Liver (tissue), 9 donors: ENCODE measurements around the gene NLGN3. TPM values are rescaled to one million over a fixed set of nuclear protein-coding genes. Genes with fewer than 3 reads are reported as not detected.

Experiments
- DNase-seq: peaks from one replicate; pipeline ENCODE4 v3.0.0-alpha.2; 2017; ENCODE audit warnings: low spot score
- H3K27ac ChIP-seq, 2 donors: one replicate each; pipeline ENCODE4 v1.7.0; 2013; ENCODE audit warnings: inconsistent platforms in 2 of 2, low read length in 2 of 2, control low read depth in 1 of 2, low read depth in 1 of 2, mild to moderate bottlenecking in 1 of 2
- H3K27me3 ChIP-seq, 4 donors: one replicate each; pipeline versions ENCODE4 v1.6.1 to v1.7.0; 2013; ENCODE audit warnings: low read length in 3 of 4, inconsistent platforms in 1 of 4, mild to moderate bottlenecking in 1 of 4, moderate library complexity in 1 of 4; ENCODE audit not compliant: control insufficient read depth in 4 of 4, insufficient read depth in 4 of 4
- H3K36me3 ChIP-seq, 4 donors: one replicate each; pipeline versions ENCODE4 v1.6.1 to v1.7.0; 2013; ENCODE audit warnings: low read length in 3 of 4, mild to moderate bottlenecking in 3 of 4, low read depth in 1 of 4, moderate library complexity in 1 of 4; ENCODE audit not compliant: control insufficient read depth in 4 of 4, insufficient read depth in 3 of 4
- H3K4me1 ChIP-seq, 4 donors: one replicate each; pipeline versions ENCODE4 v1.6.1 to v1.7.0; 2013; ENCODE audit warnings: low read length in 3 of 4, mild to moderate bottlenecking in 3 of 4, moderate library complexity in 1 of 4; ENCODE audit not compliant: control insufficient read depth in 4 of 4, insufficient read depth in 4 of 4
- H3K4me3 ChIP-seq, 3 donors: one replicate each; pipeline versions ENCODE4 v1.6.1 to v1.7.0; 2013; ENCODE audit warnings: low read length in 3 of 3, control low read depth in 1 of 3, low read depth in 1 of 3, mild to moderate bottlenecking in 1 of 3
- H3K9ac ChIP-seq, 2 donors: one replicate each; pipeline ENCODE4 v1.7.0; 2013; ENCODE audit warnings: low read length in 2 of 2, mild to moderate bottlenecking in 2 of 2, moderate library complexity in 2 of 2, control low read depth in 1 of 2, low read depth in 1 of 2
- H3K9me3 ChIP-seq, 4 donors: one replicate each; pipeline versions ENCODE4 v1.6.1 to v1.7.0; 2013; ENCODE audit warnings: low read length in 3 of 4; ENCODE audit not compliant: control insufficient read depth in 4 of 4
- ATF3 ChIP-seq: IDR thresholded peaks from 2 replicates; pipeline ENCODE4 v1.6.1; 2016; ENCODE audit warnings: antibody characterized with exemption
- CTCF ChIP-seq: fragments of 150-350 bp; IDR thresholded peaks from 2 replicates; pipeline ENCODE4 v1.5.1; 2017; ENCODE audit warnings: improper control_type of control experiment, low read depth, low read length; ENCODE audit not compliant: missing input control
- FOXA1 ChIP-seq: IDR thresholded peaks from 2 replicates; pipeline ENCODE4 v1.6.1; 2016; ENCODE audit warnings: antibody characterized with exemption
- GABPA ChIP-seq, 2 donors: IDR thresholded peaks in 1 of 2; conservative IDR thresholded peaks in 1 of 2; 2 replicates each; pipeline ENCODE4 v1.6.1; 2016; ENCODE audit warnings: antibody characterized with exemption in 2 of 2, mild to moderate bottlenecking in 1 of 2, moderate library complexity in 1 of 2
- HNF4A ChIP-seq, 2 donors: conservative IDR thresholded peaks; 2 replicates each; pipeline ENCODE4 v1.6.1; 2016; ENCODE audit warnings: antibody characterized with exemption in 2 of 2, mild to moderate bottlenecking in 2 of 2
- HNF4G ChIP-seq: IDR thresholded peaks from 2 replicates; pipeline ENCODE4 v1.6.1; 2016; ENCODE audit warnings: antibody characterized with exemption
- JUND ChIP-seq, 2 donors: IDR thresholded peaks; 2 replicates each; pipeline ENCODE4 v1.6.1; 2016; ENCODE audit warnings: antibody characterized with exemption in 2 of 2
- MAX ChIP-seq: IDR thresholded peaks from 2 replicates; pipeline ENCODE4 v1.6.1; 2016; ENCODE audit warnings: antibody characterized with exemption
- NR2F2 ChIP-seq: IDR thresholded peaks from 2 replicates; pipeline ENCODE4 v1.6.1; 2016; ENCODE audit warnings: antibody characterized with exemption
- REST ChIP-seq: IDR thresholded peaks from 2 replicates; pipeline ENCODE4 v1.6.1; 2016; ENCODE audit warnings: antibody characterized with exemption, mild to moderate bottlenecking
- WGBS: extraction: QIAGEN DNeasy Blood & Tissue Kit; methylation state at CpG from one replicate; pipeline ENCODE4 v1.1.7; 2013; 5-methylcytosine and 5-hydroxymethylcytosine counted together
- polyA plus RNA-seq, 2 donors: library from polyadenylated mRNA; stranded (reverse) in 1 of 2; unstranded in 1 of 2; fragments of 200-250 nt in 1 of 2; fragments of >200 nt in 1 of 2; fragmentation: Nextera tagmentation in 1 of 2; extraction: Ambion mirVana in 1 of 2; gene quantifications; one replicate each; pipeline versions ENCODE4 v1.2.1 to v1.2.3, GENCODE V29; 2013 to 2015
- total RNA-seq, 2 donors: library from RNA; depleted of rRNA; stranded (reverse); fragments of >200 nt; gene quantifications; one replicate each; pipeline ENCODE4 v1.2.3, GENCODE V29; 2014
- donor health status: healthy.
- donor health status: healthy.
- donor health status: healthy.
- donor health status: healthy.
- donor health status: healthy.

Gene NLGN3
- total and polyA plus RNA-seq, 4 donors, result 0.11 to 0.23 (median 0.15) TPM

- no peak for TF ChIP-seq REST
- TF ChIP-seq ATF3, result no peak
These were observed 26.0 kb downstream of the NLGN3 start (continued) for GRCh38 chrX:71170660-71171059.

- Histone ChIP-seq H3K9ac (no peak overlapping the region), H3K4me1 (no peaks in the 10 kb centered on the region), H3K9me3 (no peaks in the 10 kb centered on the region), H3K27me3 (peaks cover 0 to 2% (median 0%) of the 10 kb centered on the region in 4 donors), H3K27ac (no peak overlapping the region), H3K4me3 (no peak overlapping the region), H3K36me3 (no peaks in the 10 kb centered on the region)
- WGBS, result 76% methylated on average over 12 of the region's 12 CpGs
- no peak for DNase-seq
- TF ChIP-seq GABPA (IDR thresholded peaks at IDR 0.05 in 1 of 2, conservative IDR thresholded peaks at IDR 0.05 in 1 of 2), result no peak
- no peak for TF ChIP-seq REST
- no peak for TF ChIP-seq NR2F2
- TF ChIP-seq HNF4G, result no peak
- no peak for TF ChIP-seq MAX
- no peak for TF ChIP-seq JUND (IDR thresholded peaks at IDR 0.05)
- no peak for TF ChIP-seq HNF4A (conservative IDR thresholded peaks at IDR 0.05)
- no peak for TF ChIP-seq FOXA1
- TF ChIP-seq CTCF, result no peak
These were observed 26.6 kb downstream of the NLGN3 start for GRCh38 chrX:71171110-71171801.
